Measurements from ENCODE around the gene RAP1B.

DNA sequence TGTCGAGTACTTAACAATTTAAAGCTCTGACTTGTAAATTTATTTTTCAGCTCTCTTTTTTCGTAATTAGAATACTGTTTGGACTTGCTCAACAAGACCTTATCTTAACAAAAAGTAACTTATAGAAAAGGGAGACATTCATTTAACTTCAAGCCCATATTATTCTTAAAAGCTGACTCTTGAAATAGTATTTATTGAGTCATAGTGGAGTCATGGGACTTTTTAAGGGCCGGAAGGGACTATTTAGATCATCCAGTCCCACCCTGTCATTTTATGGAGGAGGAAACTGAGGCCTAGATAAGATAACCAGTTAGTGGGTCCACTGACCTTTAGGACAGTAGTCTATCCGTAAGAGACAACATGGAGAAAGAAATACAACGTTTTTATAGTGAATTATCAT lies 1.5 kb downstream of the RAP1B start:
- TF ChIP-seq REST (IDR thresholded peaks at IDR 0.05; ENCODE audit: insufficient read depth in 1 of 2, low read depth in 2 of 2, low read length in 2 of 2) (no peak), TAF1 (IDR thresholded peaks at IDR 0.05; ENCODE audit: borderline replicate concordance, insufficient read depth, low read length) (no peak), POLR2AphosphoS5 (IDR thresholded peaks at IDR 0.05; ENCODE audit: low read depth, low read length) (no peak)
